ENCODE results near the gene THAP8. TPM values are rescaled to one million over a fixed set of nuclear protein-coding genes. Genes with fewer than 3 reads are reported as not detected.
A peak's percentile ranks its signal among the peaks of the same experiment; 100 is the strongest.

Gene THAP8
- total and polyA plus RNA-seq, 2 of the 4 experiments (the other 2 are of a cell fraction), result 1.8 to 5.9 TPM

DNA sequence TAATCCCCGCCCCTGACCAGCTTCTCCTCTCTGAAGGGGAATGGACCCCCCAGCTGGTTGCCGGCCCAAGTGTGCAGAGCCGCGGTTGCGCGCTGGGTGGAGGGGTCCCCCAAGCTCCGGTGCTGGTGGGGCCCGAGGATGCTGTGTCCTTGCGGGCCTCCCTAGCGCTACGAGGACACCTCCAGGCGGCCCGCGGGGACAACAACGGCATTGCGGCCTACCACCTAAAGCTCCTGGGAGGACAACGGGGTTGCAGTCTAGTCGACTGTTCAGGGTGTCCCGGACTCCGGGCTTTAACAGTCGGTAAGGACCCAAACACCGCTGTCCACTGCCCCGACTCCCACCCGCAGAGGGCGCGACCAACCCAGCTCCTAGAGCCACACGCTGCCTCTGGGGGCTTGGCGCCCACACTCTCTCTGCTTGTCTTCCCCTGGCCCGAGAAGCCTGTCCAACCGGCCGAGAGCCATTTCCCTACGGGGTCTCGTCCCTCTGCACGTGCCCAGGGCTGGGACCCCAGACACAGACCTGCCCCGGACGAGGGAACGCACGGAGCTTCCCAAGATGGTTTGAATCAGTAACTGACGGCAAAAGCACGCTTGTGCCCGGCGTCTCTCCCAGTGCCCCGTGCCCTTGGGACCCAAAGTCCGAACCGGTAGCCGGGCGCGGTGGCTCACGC lies 60.0 kb downstream of the THAP8 start:
- Histone ChIP-seq H4K8ac (ENCODE audit: low read depth in 2 of 2, low read length in 2 of 2) (peak overlapping the region; percentile 5 to 83; a peak in 2 of 4 replicates), H2AK5ac (ENCODE audit: low read depth, low read length) (no peak overlapping the region), H2BK120ac (ENCODE audit: low read depth, low read length) (no peak overlapping the region), H3K9ac (ENCODE audit: low read depth, low read length) (no peak overlapping the region), H3K4ac (ENCODE audit: low read depth, low read length) (no peak overlapping the region), H3K4me2 (ENCODE audit: low read depth, low read length) (no peak overlapping the region), H3K4me1 (ENCODE audit: control insufficient read depth, insufficient read depth, low read length) (peaks cover 1% of the 10 kb centered on the region; the same call in 1 of the 2 replicates), H3K27ac (ENCODE audit: insufficient read depth, low read length) (no peak overlapping the region), H3K9me1 (ENCODE audit: insufficient read depth, low read length) (no peaks in the 10 kb centered on the region; the same call in 1 of the 2 replicates), H3K18ac (ENCODE audit: low read depth, low read length) (no peak overlapping the region), H2BK5ac (ENCODE audit: low read depth, low read length, poor library complexity, severe bottlenecking) (no peak overlapping the region), H2AFZ (replicated peaks; ENCODE audit: low read length, poor library complexity) (peak overlapping the region; percentile 74), H3K36me3 (ENCODE audit: control insufficient read depth, insufficient read depth, low read length) (peaks cover 2% of the 10 kb centered on the region; the same call in 1 of the 2 replicates), H4K20me1 (ENCODE audit: insufficient read depth, low read length) (peaks cover 8% of the 10 kb centered on the region; the same call in 1 of the 2 replicates), H2BK20ac (ENCODE audit: low read depth, low read length) (no peak overlapping the region), H2BK15ac (ENCODE audit: low read depth, low read length) (no peak overlapping the region), H3K79me1 (ENCODE audit: low read depth in 1 of 2, low read length in 2 of 2) (peaks cover 13 to 34% of the 10 kb centered on the region in 2 experiments; a peak in 3 of 4 replicates), H3K27me3 (ENCODE audit: control insufficient read depth, insufficient read depth, low read length) (no peaks in the 10 kb centered on the region; the same call in 1 of the 2 replicates), H3K9me3 (ENCODE audit: control insufficient read depth, insufficient read depth, low read length) (no peaks in the 10 kb centered on the region), H2AK9ac (replicated peaks; ENCODE audit: low read depth, low read length, poor library complexity) (no peak overlapping the region), H3K56ac (ENCODE audit: extremely low read depth, insufficient read depth, low read length) (no peak overlapping the region), H3K14ac (replicated peaks; ENCODE audit: low read depth, low read length) (no peak overlapping the region), H4K91ac (ENCODE audit: insufficient read depth, low read depth, low read length) (no peak overlapping the region), H3K4me3 (ENCODE audit: insufficient read depth, low read depth, low read length) (no peak overlapping the region), H3K23ac (ENCODE audit: low read depth, low read length) (no peak overlapping the region), H4K5ac (ENCODE audit: low read depth, low read length) (peak overlapping the region; percentile 32)
- DNase-seq (no peak), ATAC-seq (ENCODE audit: low read depth) (no peak)
- in situ Hi-C loops (cut with MboI; ENCODE audit: low sequenced_read_pairs) (no loop called here), dilution Hi-C loops (cut with HindIII; ENCODE audit: low sequenced_read_pairs, unreplicated experiment) (no loop called here), intact Hi-C loops (cut with micrococcal nuclease) (loop anchor here (2.0 kb wide), 1 partner anchor 61 kb away; the partner anchor contains the start of genes THAP8 and WDR62)
- ChIA-PET POLR2A (ENCODE audit: unreplicated experiment) (no interaction called here), CTCF (interaction anchor here (1.4 kb wide), 1 partner anchor 47 kb away, joined by 3 read pairs; no protein-coding TSS in a partner anchor)
- WGBS, 2 experiments (ENCODE audit: extremely low coverage in 2 of 2, insufficient read length in 1 of 2), result 46% methylated on average over 21 of the region's 49 CpGs; no CpG with 5 or more reads in 1 of the 2 experiments
- BruUV-seq (replicated peaks), result no TSS peak
- TF ChIP-seq RFX5 (IDR thresholded peaks at IDR 0.05; ENCODE audit: low read depth, low read length), result no peak
- no peak for TF ChIP-seq CHD1 (IDR thresholded peaks at IDR 0.05; ENCODE audit: low read depth, low read length)
- no peak for TF ChIP-seq BHLHE40 (IDR thresholded peaks at IDR 0.05; ENCODE audit: low read depth, low read length)
- TF ChIP-seq SMC3 (IDR thresholded peaks at IDR 0.05; ENCODE audit: low read depth, low read length), result no peak
- TF ChIP-seq POLR2A (IDR thresholded peaks at IDR 0.05; ENCODE audit: low read depth, low read length), result no peak
- TF ChIP-seq NFE2L2 (IDR thresholded peaks at IDR 0.05; ENCODE audit: low read depth, low read length), result no peak
- no peak for TF ChIP-seq MAZ (IDR thresholded peaks at IDR 0.05; ENCODE audit: borderline replicate concordance, low read depth, low read length)
- TF ChIP-seq RAD21 (IDR thresholded peaks at IDR 0.05; ENCODE audit: low read length), result no peak
- TF ChIP-seq, protein P1, sequence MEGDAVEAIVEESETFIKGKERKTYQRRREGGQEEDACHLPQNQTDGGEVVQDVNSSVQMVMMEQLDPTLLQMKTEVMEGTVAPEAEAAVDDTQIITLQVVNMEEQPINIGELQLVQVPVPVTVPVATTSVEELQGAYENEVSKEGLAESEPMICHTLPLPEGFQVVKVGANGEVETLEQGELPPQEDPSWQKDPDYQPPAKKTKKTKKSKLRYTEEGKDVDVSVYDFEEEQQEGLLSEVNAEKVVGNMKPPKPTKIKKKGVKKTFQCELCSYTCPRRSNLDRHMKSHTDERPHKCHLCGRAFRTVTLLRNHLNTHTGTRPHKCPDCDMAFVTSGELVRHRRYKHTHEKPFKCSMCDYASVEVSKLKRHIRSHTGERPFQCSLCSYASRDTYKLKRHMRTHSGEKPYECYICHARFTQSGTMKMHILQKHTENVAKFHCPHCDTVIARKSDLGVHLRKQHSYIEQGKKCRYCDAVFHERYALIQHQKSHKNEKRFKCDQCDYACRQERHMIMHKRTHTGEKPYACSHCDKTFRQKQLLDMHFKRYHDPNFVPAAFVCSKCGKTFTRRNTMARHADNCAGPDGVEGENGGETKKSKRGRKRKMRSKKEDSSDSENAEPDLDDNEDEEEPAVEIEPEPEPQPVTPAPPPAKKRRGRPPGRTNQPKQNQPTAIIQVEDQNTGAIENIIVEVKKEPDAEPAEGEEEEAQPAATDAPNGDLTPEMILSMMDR (conservative IDR thresholded peaks at IDR 0.05; ENCODE audit: low read depth, low read length), result no peak
- TF ChIP-seq, protein P2, sequence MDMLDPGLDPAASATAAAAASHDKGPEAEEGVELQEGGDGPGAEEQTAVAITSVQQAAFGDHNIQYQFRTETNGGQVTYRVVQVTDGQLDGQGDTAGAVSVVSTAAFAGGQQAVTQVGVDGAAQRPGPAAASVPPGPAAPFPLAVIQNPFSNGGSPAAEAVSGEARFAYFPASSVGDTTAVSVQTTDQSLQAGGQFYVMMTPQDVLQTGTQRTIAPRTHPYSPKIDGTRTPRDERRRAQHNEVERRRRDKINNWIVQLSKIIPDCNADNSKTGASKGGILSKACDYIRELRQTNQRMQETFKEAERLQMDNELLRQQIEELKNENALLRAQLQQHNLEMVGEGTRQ (IDR thresholded peaks at IDR 0.05; ENCODE audit: low read depth, low read length), result no peak
- no peak for TF ChIP-seq MAFK (IDR thresholded peaks at IDR 0.05; ENCODE audit: low read depth, low read length)
- no peak for TF ChIP-seq MXI1 (IDR thresholded peaks at IDR 0.05; ENCODE audit: borderline replicate concordance, low read depth, low read length)
- no peak for TF ChIP-seq RCOR1 (IDR thresholded peaks at IDR 0.05; ENCODE audit: insufficient replicate concordance, low read length)
- TF ChIP-seq, protein P3, sequence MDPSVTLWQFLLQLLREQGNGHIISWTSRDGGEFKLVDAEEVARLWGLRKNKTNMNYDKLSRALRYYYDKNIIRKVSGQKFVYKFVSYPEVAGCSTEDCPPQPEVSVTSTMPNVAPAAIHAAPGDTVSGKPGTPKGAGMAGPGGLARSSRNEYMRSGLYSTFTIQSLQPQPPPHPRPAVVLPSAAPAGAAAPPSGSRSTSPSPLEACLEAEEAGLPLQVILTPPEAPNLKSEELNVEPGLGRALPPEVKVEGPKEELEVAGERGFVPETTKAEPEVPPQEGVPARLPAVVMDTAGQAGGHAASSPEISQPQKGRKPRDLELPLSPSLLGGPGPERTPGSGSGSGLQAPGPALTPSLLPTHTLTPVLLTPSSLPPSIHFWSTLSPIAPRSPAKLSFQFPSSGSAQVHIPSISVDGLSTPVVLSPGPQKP (IDR thresholded peaks at IDR 0.05; ENCODE audit: borderline replicate concordance, low read depth, low read length), result no peak
- no peak for TF ChIP-seq CEBPB (IDR thresholded peaks at IDR 0.05; ENCODE audit: low read depth, low read length)
